Esophagus muscularis mucosa (tissue), 4 donors: Measurements from ENCODE around the gene NDUFB7. TPM values are rescaled to one million over a fixed set of nuclear protein-coding genes. Genes with fewer than 3 reads are reported as not detected.
A peak's percentile ranks its signal among the peaks of the same experiment; 100 is the strongest.

Source experiments
- DNase-seq: peaks from one replicate; pipeline ENCODE4 v3.0.0-alpha.2; 2017; ENCODE audit errors: extremely low spot score
- H3K27ac ChIP-seq, 4 donors: fragments of 200-600 bp; sonication (generic); replicated peaks in 1 of 4; 1 replicate in 3 of 4; 2 replicates in 1 of 4; pipeline ENCODE4 v1.5.1; 2016 to 2019; ENCODE audit warnings: mild to moderate bottlenecking in 1 of 4
- H3K27me3 ChIP-seq, 4 donors: fragments of 200-600 bp; sonication (generic); one replicate each; pipeline versions ENCODE4 v1.5.1 to v1.6.0; 2016 to 2019
- H3K36me3 ChIP-seq, 4 donors: fragments of 200-600 bp; sonication (generic); one replicate each; pipeline ENCODE4 v1.5.1; 2016 to 2019
- H3K4me1 ChIP-seq, 4 donors: fragments of 200-600 bp; sonication (generic); one replicate each; pipeline ENCODE4 v1.5.1; 2016 to 2019
- H3K4me3 ChIP-seq, 4 donors: fragments of 200-600 bp; sonication (generic); 1 replicate in 2 of 4; 2 replicates in 2 of 4; pipeline ENCODE4 v1.5.1; 2016 to 2019; ENCODE audit warnings: mild to moderate bottlenecking in 4 of 4, moderate library complexity in 1 of 4
- H3K9me3 ChIP-seq, 4 donors: fragments of 200-600 bp; sonication (generic); 1 replicate in 3 of 4; 2 replicates in 1 of 4; pipeline ENCODE4 v1.5.1; 2016 to 2019
- CTCF ChIP-seq, 3 experiments: fragments of 200-600 bp in 2 of 3; fragments of 450-650 bp in 1 of 3; sonication (generic) in 2 of 3; IDR thresholded peaks; one replicate each; pipeline ENCODE4 v1.5.1; 2017 to 2019; ENCODE audit warnings: antibody characterized with exemption in 3 of 3, mild to moderate bottlenecking in 2 of 3, moderate library complexity in 1 of 3
- EP300 ChIP-seq: sonication (generic); formaldehyde crosslinking; IDR thresholded peaks from one replicate; pipeline ENCODE4 v1.6.1; 2017; ENCODE audit warnings: antibody characterized with exemption
- POLR2A ChIP-seq: fragments of 450-650 bp; IDR thresholded peaks from one replicate; pipeline ENCODE4 v1.6.1; 2017; ENCODE audit warnings: antibody characterized with exemption, moderate library complexity, mild to moderate bottlenecking, low read depth
- POLR2AphosphoS5 ChIP-seq, 2 donors: sonication (generic); formaldehyde crosslinking; IDR thresholded peaks; one replicate each; pipeline ENCODE4 v1.6.1; 2017; ENCODE audit warnings: antibody characterized with exemption in 2 of 2
- WGBS: methylation state at CpG from one replicate; pipeline ENCODE4 v1.1.5; 2018; 5-methylcytosine and 5-hydroxymethylcytosine counted together
- intact Hi-C: fragments of 100-400 bp; cut with DNase I; formaldehyde crosslinking; loops from one replicate; pipeline ENCODE4 v1.15.1; 2023
- small RNA-seq, 3 donors: library from RNA; depleted of rRNA; stranded (forward); fragments of <200 nt; gene quantifications; one replicate each; pipeline ENCODE3, GENCODE V24; 2016
- total RNA-seq, 4 donors: library from RNA; depleted of rRNA; stranded (reverse); fragments of >200 nt; gene quantifications; one replicate each; pipeline versions ENCODE4 v1.1.0 to v1.2.1, GENCODE V29; 2016

Gene NDUFB7
- total RNA-seq, 4 donors from 2014 or later = 297 to 522 (median 319) TPM

GRCh38 chr19:14516746-14517438 is 55.0 kb downstream of the NDUFB7 start:
- peaks cover 36 to 50% (median 48%) of the 10 kb centered on the region in 4 donors for H3K4me1 ChIP-seq
- WGBS = 31% methylated on average over 22 of the region's 22 CpGs
- H3K36me3 ChIP-seq = peaks cover 28 to 42% (median 33%) of the 10 kb centered on the region in 4 donors
- TF ChIP-seq POLR2A (no peak), POLR2AphosphoS5 (IDR thresholded peaks at IDR 0.05) (no peak), CTCF (IDR thresholded peaks at IDR 0.05) (no peak), EP300 (no peak)
- H3K4me3 ChIP-seq = peak overlapping the region; percentile 80 to 100 (median 98)
- no peak for DNase-seq
- peaks cover 0 to 3% (median 0%) of the 10 kb centered on the region in 4 donors for H3K27me3 ChIP-seq
- no peaks in the 10 kb centered on the region for H3K9me3 ChIP-seq
- peak overlapping the region; percentile 99 to 100 (median 100) for H3K27ac ChIP-seq
- intact Hi-C loops = no loop called here

Small RNAs within 50 kb of the gene (small RNA-seq; reads per million reads assigned to genes)
- 0 reads per million in 3 donors for gene RN7SL842P

Other genes starting within 250 kb of the NDUFB7 start
- 100 to 1,000 TPM in 1 of 4 donors, 10 to 100 TPM in 3; 37.3 to 101 (median 50.4) TPM for gene ADGRE5, start 190.6 kb downstream of the NDUFB7 start, total RNA-seq
- gene DDX39A, start 152.7 kb downstream of the NDUFB7 start, total RNA-seq = 10 to 100 TPM; 39.3 to 56.3 (median 42.1) TPM
- 100 to 1,000 TPM; 120 to 233 (median 167) TPM for gene PKN1, start 138.8 kb downstream of the NDUFB7 start, total RNA-seq
- gene PTGER1, start 96.7 kb downstream of the NDUFB7 start, total RNA-seq = 1 to 10 TPM in 2 of 4 donors, under 1 TPM in 1, not detected in 1; 0.80 to 1.8 (median 1.3) TPM
- gene GIPC1, start 75.9 kb downstream of the NDUFB7 start, total RNA-seq = 100 to 1,000 TPM in 3 of 4 donors, 10 to 100 TPM in 1; 88.5 to 138 (median 108) TPM
- gene DNAJB1, start 53.7 kb downstream of the NDUFB7 start, total RNA-seq = 100 to 1,000 TPM in 1 of 4 donors, 10 to 100 TPM in 3; 50.3 to 102 (median 86.3) TPM
- gene TECR, start 42.5 kb downstream of the NDUFB7 start, total RNA-seq = 10 to 100 TPM; 18.7 to 32.7 (median 25.7) TPM
- not detected for gene CLEC17A, start 11.0 kb upstream of the NDUFB7 start, total RNA-seq
- gene ADGRE3, start 102.8 kb upstream of the NDUFB7 start, total RNA-seq = under 1 TPM in 1 of 4 donors, not detected in 3; 0.50 TPM
- gene ZNF333, start 118.0 kb upstream of the NDUFB7 start, total RNA-seq = 10 to 100 TPM; 14.5 to 32.9 (median 25.4) TPM
- 1 to 10 TPM in 3 of 4 donors, under 1 TPM in 1; 0.65 to 6.0 (median 3.0) TPM for gene ADGRE2, start 206.5 kb upstream of the NDUFB7 start, total RNA-seq